NCI-H128 (cell line): ENCODE data around the gene MTPN.
A peak's percentile ranks its signal among the peaks of the same experiment; 100 is the strongest.

ENCODE experiments used
- DNase-seq: peaks from one replicate; lab custom pipeline; 2025; ENCODE audit not compliant: unreplicated experiment; lab: John Stamatoyannopoulos, UW

Gene MTPN

GRCh38 chr7:135977007-135977741 is at the start of gene MTPN:
Gene MTPN, minus strand, starts transcription at chr7:135977359. Its CDS starts 259 bp downstream, at chr7:135977100.
- DNase-seq, result peak; percentile 97

- no peak for DNase-seq
Measured at GRCh38 chr7:136026209-136026608, 49.0 kb upstream of the MTPN start.

GRCh38 chr7:136023134-136023869 is 46.1 kb upstream of the MTPN start:
- DNase-seq, result peak; percentile 6

- no peak for DNase-seq
Measured at GRCh38 chr7:136020556-136020955, 43.4 kb upstream of the MTPN start.

GRCh38 chr7:136018104-136018503 is 40.9 kb upstream of the MTPN start:
- DNase-seq, result no peak

- DNase-seq, result no peak
Measured at GRCh38 chr7:136016649-136017395, 39.7 kb upstream of the MTPN start.

- no peak for DNase-seq
Measured at GRCh38 chr7:136015638-136016037, 38.5 kb upstream of the MTPN start.

GRCh38 chr7:136014659-136015058 is 37.5 kb upstream of the MTPN start:
- no peak for DNase-seq

- DNase-seq, result no peak
Measured at GRCh38 chr7:136012238-136012637, 35.1 kb upstream of the MTPN start.

- DNase-seq, result peak; percentile 6
Measured at GRCh38 chr7:136009488-136010079, 32.4 kb upstream of the MTPN start.

- DNase-seq, result no peak
Measured at GRCh38 chr7:136006208-136006607, 29.0 kb upstream of the MTPN start.

GRCh38 chr7:136004083-136004482 is 26.9 kb upstream of the MTPN start:
- DNase-seq, result no peak

- DNase-seq, result no peak
Measured at GRCh38 chr7:136002802-136003201, 25.6 kb upstream of the MTPN start.

GRCh38 chr7:136000288-136000913 is 23.2 kb upstream of the MTPN start:
- no peak for DNase-seq

GRCh38 chr7:135998081-135998480 is 20.9 kb upstream of the MTPN start:
- no peak for DNase-seq

GRCh38 chr7:135995748-135996147 is 18.6 kb upstream of the MTPN start:
- no peak for DNase-seq

- DNase-seq, result no peak
Measured at GRCh38 chr7:135994466-135995205, 17.5 kb upstream of the MTPN start.

GRCh38 chr7:135993950-135994349 is 16.8 kb upstream of the MTPN start:
- DNase-seq, result no peak

- DNase-seq, result no peak
Measured at GRCh38 chr7:135991906-135992305, 14.7 kb upstream of the MTPN start.

- DNase-seq, result no peak
Measured at GRCh38 chr7:135991322-135991721, 14.2 kb upstream of the MTPN start.
